Tibial nerve (tissue), 4 donors: ENCODE results near the gene GOSR1.
"Not testable (repeated sequence)": the region's sequence is repeated elsewhere in the genome, so short reads cannot be mapped to it uniquely, and the experiment has no call there.

Experiments used
- CTCF ChIP-seq, 5 experiments: fragments of 200-600 bp in 3 of 5; fragments of 450-650 bp in 2 of 5; sonication (generic) in 3 of 5; IDR thresholded peaks; one replicate each; pipeline ENCODE4 v1.5.1; 2016 to 2019; ENCODE audit warnings: antibody characterized with exemption in 5 of 5, mild to moderate bottlenecking in 3 of 5, moderate library complexity in 2 of 5
- EP300 ChIP-seq, 2 donors: sonication (generic); formaldehyde crosslinking; IDR thresholded peaks; one replicate each; pipeline ENCODE4 v1.6.1; 2017; ENCODE audit warnings: antibody characterized with exemption in 2 of 2, mild to moderate bottlenecking in 1 of 2
- POLR2A ChIP-seq, 2 donors: fragments of 450-650 bp; IDR thresholded peaks; one replicate each; pipeline ENCODE4 v1.6.1; 2017; ENCODE audit warnings: antibody characterized with exemption in 2 of 2, mild to moderate bottlenecking in 2 of 2, moderate library complexity in 2 of 2

DNA sequence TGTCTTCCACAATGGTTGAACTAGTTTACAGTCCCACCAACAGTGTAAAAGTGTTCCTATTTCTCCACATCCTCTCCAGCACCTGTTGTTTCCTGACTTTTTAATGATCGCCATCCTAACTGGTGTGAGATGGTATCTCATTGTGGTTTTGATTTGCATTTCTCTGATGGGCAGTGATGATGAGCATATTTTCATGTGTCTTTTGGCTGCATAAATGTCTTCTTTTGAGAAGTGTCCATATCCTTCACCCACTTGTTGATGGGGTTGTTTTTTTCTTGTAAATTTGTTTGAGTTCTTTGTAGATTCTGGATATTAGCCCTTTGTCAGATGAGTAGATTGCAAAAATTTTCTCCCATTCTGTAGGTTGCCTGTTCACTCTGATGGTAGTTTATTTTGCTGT lies 84.6 kb downstream of the GOSR1 start:
- TF ChIP-seq EP300, CTCF, POLR2A (IDR thresholded peaks at IDR 0.05): not testable (repeated sequence)
